Activated T-helper 17 cell treated with anti-CD3 and anti-CD28 coated beads, Interleukin-2, amount 50 U/mL, for 72 hours (primary cell): ENCODE data around the gene TEX26. TPM values are rescaled to one million over a fixed set of nuclear protein-coding genes. Genes with fewer than 3 reads are reported as not detected.

ENCODE experiments used
- ATAC-seq: fragments of 150-1000 bp; cut with Tn5 transposase; replicated peaks from 2 replicates; pipeline ENCODE4 v1.10.0; 2021; ENCODE audit warnings: mild to moderate bottlenecking, moderate library complexity
- H3K27ac Mint-ChIP-seq: one replicate; pipeline ENCODE4 v1.8.0; 2022; ENCODE audit warnings: mixed read lengths
- H3K27me3 Mint-ChIP-seq: one replicate; pipeline ENCODE4 v1.8.0; 2022; ENCODE audit warnings: mixed read lengths
- H3K36me3 Mint-ChIP-seq: one replicate; pipeline ENCODE4 v1.8.0; 2022; ENCODE audit warnings: low read depth, mild to moderate bottlenecking, mixed read lengths
- H3K4me1 Mint-ChIP-seq: one replicate; pipeline ENCODE4 v1.8.0; 2022; ENCODE audit warnings: mixed read lengths
- H3K4me3 Mint-ChIP-seq: one replicate; pipeline ENCODE4 v1.8.0; 2022; ENCODE audit warnings: mild to moderate bottlenecking, mixed read lengths
- H3K9me3 Mint-ChIP-seq: one replicate; pipeline ENCODE4 v1.8.0; 2022; ENCODE audit warnings: mixed read lengths
- total RNA-seq, 2 donors: library from RNA; stranded (reverse); gene quantifications; one replicate each; pipeline ENCODE4 v1.2.3, GENCODE V29; 2022

The TEX26 gene
- not detected for total RNA-seq

- H3K36me3 Mint-ChIP-seq: no peaks in the 10 kb centered on the region
- no peak for ATAC-seq
- no peak within 1 kb of the TSS for H3K27ac Mint-ChIP-seq
- H3K27me3 Mint-ChIP-seq: peaks cover 40% of the 10 kb centered on the region
- peaks cover 3% of the 10 kb centered on the region for H3K9me3 Mint-ChIP-seq
- no peaks in the 10 kb centered on the region for H3K4me1 Mint-ChIP-seq
- no peak within 1 kb of the TSS for H3K4me3 Mint-ChIP-seq
Observed at GRCh38 chr13:30932481-30933353, at the start of gene TEX26. Gene TEX26 (plus strand): TSS chr13:30932656. CDS start chr13:30932716, 60 bp downstream.

DNA sequence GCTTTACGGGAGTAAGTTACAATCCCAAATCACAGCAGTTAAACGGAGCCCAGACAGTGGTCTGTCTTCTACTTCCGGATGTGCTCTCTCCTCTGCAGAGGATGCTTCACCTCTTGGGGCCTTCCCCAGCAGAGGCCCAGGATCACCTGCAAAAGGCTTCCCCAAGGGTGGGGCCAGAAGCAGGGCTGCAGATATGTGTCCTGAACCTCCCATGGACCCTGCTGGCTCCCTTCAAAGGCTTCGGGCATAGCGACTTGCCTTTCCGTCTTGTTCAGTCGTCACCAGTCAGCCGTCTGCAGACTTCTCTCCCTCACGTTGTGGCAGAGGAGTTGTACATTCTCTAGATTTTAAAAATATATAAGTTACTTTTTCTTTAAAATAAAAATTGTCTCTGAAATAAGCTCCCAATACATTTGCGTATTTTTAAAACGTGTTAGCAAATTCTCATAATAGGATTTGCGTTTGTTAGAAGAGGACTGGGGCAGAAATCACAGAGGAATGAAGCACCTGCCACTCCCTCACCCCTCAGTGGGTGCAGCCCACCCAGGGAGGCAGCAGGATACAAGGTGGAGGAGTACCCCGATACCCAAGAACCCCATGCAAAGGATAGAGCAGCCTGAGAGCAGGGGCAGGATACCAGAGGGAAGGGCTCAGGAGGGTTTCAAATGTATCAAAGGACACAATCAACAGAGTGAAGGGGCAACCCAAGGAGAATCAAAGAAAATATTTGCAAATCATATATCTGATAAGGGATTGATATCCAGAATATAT, 49.3 kb upstream of the TEX26 start:
- Mint-ChIP-seq H3K9me3 (no peaks in the 10 kb centered on the region), H3K4me1 (no peaks in the 10 kb centered on the region), H3K4me3 (no peak overlapping the region), H3K27me3 (peaks cover 20% of the 10 kb centered on the region), H3K36me3 (no peaks in the 10 kb centered on the region), H3K27ac (no peak overlapping the region)
- ATAC-seq: no peak

DNA sequence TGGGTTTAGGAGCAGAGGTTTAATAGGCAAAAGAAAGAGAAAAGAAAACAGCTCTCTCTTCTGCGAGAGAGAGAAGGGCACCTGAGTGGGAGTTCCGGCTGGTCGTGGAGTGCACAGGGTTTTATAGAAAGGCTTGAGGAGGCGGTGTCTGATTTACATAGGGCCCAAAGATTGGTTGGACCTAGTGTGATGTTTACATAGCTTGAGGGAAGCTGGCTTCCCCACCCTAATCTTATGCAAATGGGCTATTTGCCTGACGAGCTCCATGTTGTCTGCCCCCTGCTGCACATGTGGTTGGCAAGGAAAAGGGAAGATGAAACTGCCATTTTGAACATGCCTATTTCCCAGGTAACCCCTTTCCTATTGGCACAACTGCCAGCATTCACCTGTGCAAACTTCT, 47.9 kb upstream of the TEX26 start:
- no peaks in the 10 kb centered on the region for H3K9me3 Mint-ChIP-seq
- ATAC-seq: no peak
- H3K4me3 Mint-ChIP-seq: no peak overlapping the region
- peaks cover 20% of the 10 kb centered on the region for H3K27me3 Mint-ChIP-seq
- no peaks in the 10 kb centered on the region for H3K36me3 Mint-ChIP-seq
- no peaks in the 10 kb centered on the region for H3K4me1 Mint-ChIP-seq
- H3K27ac Mint-ChIP-seq: no peak overlapping the region

DNA sequence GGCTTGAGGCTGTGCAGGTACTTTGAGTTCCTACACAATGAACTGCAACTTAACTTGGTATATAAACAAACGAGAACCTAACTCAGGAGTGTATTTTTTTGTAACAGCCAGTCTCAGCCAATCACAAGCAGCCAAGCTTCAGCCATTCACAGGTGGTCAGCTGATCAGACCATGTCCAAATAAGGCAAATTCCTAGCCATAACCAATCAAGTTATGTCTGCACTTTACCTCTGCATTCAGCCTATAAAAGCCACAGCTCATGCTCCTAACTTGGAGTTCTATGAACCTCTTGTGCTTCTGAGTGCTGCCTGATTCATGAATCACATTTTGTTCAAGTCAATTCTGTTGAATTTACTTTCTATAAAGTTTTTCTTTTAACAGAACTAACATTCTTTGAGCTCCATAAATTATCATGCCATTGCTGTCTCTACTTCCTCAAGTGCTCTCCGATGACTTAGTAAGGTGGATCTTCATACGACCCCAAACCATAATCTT, 43.2 kb upstream of the TEX26 start:
- no peak for ATAC-seq
- H3K36me3 Mint-ChIP-seq: no peaks in the 10 kb centered on the region
- H3K4me1 Mint-ChIP-seq: no peaks in the 10 kb centered on the region
- no peak overlapping the region for H3K4me3 Mint-ChIP-seq
- H3K27ac Mint-ChIP-seq: no peak overlapping the region
- peaks cover 4% of the 10 kb centered on the region for H3K9me3 Mint-ChIP-seq
- peaks cover 18% of the 10 kb centered on the region for H3K27me3 Mint-ChIP-seq

GRCh38 chr13:30892966-30893365, 39.5 kb upstream of the TEX26 start:
- peaks cover 4% of the 10 kb centered on the region for H3K9me3 Mint-ChIP-seq
- no peak overlapping the region for H3K4me3 Mint-ChIP-seq
- H3K4me1 Mint-ChIP-seq: no peaks in the 10 kb centered on the region
- no peaks in the 10 kb centered on the region for H3K36me3 Mint-ChIP-seq
- peaks cover 15% of the 10 kb centered on the region for H3K27me3 Mint-ChIP-seq
- no peak overlapping the region for H3K27ac Mint-ChIP-seq
- ATAC-seq: no peak

- no peak overlapping the region for H3K27ac Mint-ChIP-seq
- no peak overlapping the region for H3K4me3 Mint-ChIP-seq
- H3K36me3 Mint-ChIP-seq: no peaks in the 10 kb centered on the region
- H3K27me3 Mint-ChIP-seq: peaks cover 22% of the 10 kb centered on the region
- peaks cover 3% of the 10 kb centered on the region for H3K9me3 Mint-ChIP-seq
- peaks cover 17% of the 10 kb centered on the region for H3K4me1 Mint-ChIP-seq
- ATAC-seq: no peak
Observed at GRCh38 chr13:30895773-30896172, 36.7 kb upstream of the TEX26 start.

GRCh38 chr13:30898070-30898469, 34.4 kb upstream of the TEX26 start:
- no peaks in the 10 kb centered on the region for H3K36me3 Mint-ChIP-seq
- peak overlapping the region; percentile 5 for H3K27ac Mint-ChIP-seq
- H3K4me1 Mint-ChIP-seq: peaks cover 26% of the 10 kb centered on the region
- ATAC-seq: no peak
- no peaks in the 10 kb centered on the region for H3K9me3 Mint-ChIP-seq
- no peak overlapping the region for H3K4me3 Mint-ChIP-seq
- H3K27me3 Mint-ChIP-seq: peaks cover 22% of the 10 kb centered on the region

GRCh38 chr13:30898678-30899241, 33.7 kb upstream of the TEX26 start:
- no peak overlapping the region for H3K27ac Mint-ChIP-seq
- H3K9me3 Mint-ChIP-seq: no peaks in the 10 kb centered on the region
- H3K36me3 Mint-ChIP-seq: no peaks in the 10 kb centered on the region
- H3K4me1 Mint-ChIP-seq: peaks cover 26% of the 10 kb centered on the region
- peaks cover 24% of the 10 kb centered on the region for H3K27me3 Mint-ChIP-seq
- H3K4me3 Mint-ChIP-seq: peak overlapping the region; percentile 25
- peak; percentile 84 for ATAC-seq

DNA sequence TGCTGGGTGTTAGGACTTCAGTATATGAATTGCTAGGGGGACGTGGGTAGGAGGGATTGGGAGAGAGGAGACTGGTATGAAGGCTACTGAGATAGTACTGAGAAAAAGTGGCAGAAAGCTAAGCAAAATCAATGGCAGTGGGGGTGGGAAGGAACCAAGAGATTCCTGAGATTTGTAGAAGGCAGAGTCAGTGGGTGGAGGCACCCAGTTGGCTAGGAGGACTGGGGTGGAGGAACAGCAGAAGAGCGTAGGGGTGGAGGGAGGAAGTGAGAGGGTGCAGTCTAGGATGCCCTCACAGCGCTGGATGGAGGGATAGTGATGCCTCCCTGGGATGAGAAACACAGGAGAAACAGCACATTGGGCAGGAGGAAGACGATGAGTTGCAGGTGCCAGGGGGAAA, 32.0 kb upstream of the TEX26 start:
- Mint-ChIP-seq H3K9me3 (no peaks in the 10 kb centered on the region), H3K4me1 (peaks cover 26% of the 10 kb centered on the region), H3K4me3 (peak overlapping the region; percentile 11), H3K36me3 (no peaks in the 10 kb centered on the region), H3K27me3 (peaks cover 41% of the 10 kb centered on the region), H3K27ac (peak overlapping the region; percentile 42)
- ATAC-seq: no peak

DNA sequence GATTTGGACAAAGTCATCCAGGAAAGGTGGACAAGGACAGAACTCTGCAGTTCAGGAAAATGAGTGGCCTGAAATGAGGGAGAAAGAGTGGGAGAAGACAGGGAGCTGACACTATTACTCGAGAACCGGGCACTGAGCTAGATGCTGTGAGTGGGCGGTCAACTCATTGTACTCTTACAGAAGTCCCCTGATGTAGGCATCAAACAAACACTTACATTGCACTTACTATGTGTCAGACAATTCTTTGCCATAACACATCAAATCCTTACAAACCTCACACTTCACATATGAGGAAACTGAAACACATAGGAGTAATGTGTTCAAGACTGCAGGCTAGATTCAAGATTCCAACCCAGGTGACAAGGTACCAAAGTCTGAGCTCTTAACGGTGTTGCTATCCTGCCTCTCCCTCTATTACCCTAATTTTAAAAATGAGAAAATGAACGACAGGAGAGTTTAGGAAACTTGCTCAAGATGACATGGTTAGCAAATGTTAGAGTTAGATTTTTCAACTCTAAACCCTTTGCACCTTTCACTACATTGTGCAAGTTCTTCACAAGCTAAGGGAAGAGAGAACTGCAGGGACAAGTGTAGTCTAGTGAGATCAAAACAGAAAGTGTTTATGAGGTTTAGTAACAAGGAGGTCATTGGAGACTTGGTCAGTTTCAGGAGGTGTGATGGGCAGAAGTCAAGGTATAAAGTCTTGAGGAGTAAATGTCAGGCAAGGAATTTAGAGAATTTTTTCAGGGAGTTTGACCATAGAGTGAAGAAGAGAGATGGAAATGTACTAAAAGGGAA, 31.3 kb upstream of the TEX26 start:
- H3K27ac Mint-ChIP-seq: peak overlapping the region; percentile 42
- H3K4me3 Mint-ChIP-seq: peak overlapping the region; percentile 11
- H3K9me3 Mint-ChIP-seq: no peaks in the 10 kb centered on the region
- peaks cover 26% of the 10 kb centered on the region for H3K4me1 Mint-ChIP-seq
- peaks cover 44% of the 10 kb centered on the region for H3K27me3 Mint-ChIP-seq
- no peaks in the 10 kb centered on the region for H3K36me3 Mint-ChIP-seq
- peak; percentile 45 for ATAC-seq

GRCh38 chr13:30904043-30904442, 28.4 kb upstream of the TEX26 start:
- ATAC-seq: no peak
- Mint-ChIP-seq H3K4me3 (no peak overlapping the region), H3K36me3 (no peaks in the 10 kb centered on the region), H3K27ac (no peak overlapping the region), H3K27me3 (peaks cover 46% of the 10 kb centered on the region), H3K4me1 (peaks cover 21% of the 10 kb centered on the region), H3K9me3 (no peaks in the 10 kb centered on the region)

DNA sequence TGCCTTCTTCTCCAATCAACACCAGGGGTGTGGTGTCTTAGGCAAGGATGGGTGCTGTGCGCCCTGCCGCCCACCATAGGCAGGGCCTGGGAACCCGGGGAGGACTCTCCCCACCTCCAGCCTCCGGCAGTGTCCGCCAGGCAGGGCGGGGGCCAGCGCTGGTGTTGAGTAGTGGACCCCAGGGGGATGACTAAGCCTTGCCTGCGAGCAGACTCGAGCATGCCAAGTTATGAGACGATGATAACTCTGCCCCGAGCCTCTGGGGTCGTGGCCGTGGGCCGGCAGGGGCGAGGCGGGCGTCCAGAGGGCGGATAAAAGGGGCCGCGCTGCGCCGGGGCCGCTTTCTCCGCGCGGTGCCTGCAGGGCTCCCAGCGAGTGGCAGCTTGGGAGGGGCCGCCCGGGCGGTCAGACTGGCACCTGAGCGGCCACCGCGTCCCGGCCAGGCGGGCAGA, 26.5 kb upstream of the TEX26 start, which contains the start of gene MEDAG:
Gene MEDAG, plus strand, starts transcription at position 340 of the 452 bp plus-strand sequence. CDS start 245 bp downstream, outside the sequence.
- Mint-ChIP-seq H3K27me3 (peaks cover 37% of the 10 kb centered on the region), H3K4me1 (peaks cover 7% of the 10 kb centered on the region), H3K36me3 (no peaks in the 10 kb centered on the region), H3K4me3 (peak within 1 kb of the TSS; percentile 1), H3K9me3 (no peaks in the 10 kb centered on the region), H3K27ac (no peak within 1 kb of the TSS)
- no peak for ATAC-seq

GRCh38 chr13:30906411-30907051, 25.9 kb upstream of the TEX26 start:
- no peaks in the 10 kb centered on the region for H3K9me3 Mint-ChIP-seq
- H3K4me3 Mint-ChIP-seq: no peak overlapping the region
- H3K27ac Mint-ChIP-seq: no peak overlapping the region
- H3K36me3 Mint-ChIP-seq: no peaks in the 10 kb centered on the region
- H3K27me3 Mint-ChIP-seq: peaks cover 33% of the 10 kb centered on the region
- H3K4me1 Mint-ChIP-seq: peaks cover 1% of the 10 kb centered on the region
- ATAC-seq: peak; percentile 19
